Fibroblast of peridontal ligament (primary cell): ENCODE results near the gene KAZN.

Experiments
- DNase-seq: peaks from one replicate; pipeline ENCODE4 v3.0.0-alpha.2; 2010; ENCODE audit errors: extremely low read depth

Gene KAZN

DNA sequence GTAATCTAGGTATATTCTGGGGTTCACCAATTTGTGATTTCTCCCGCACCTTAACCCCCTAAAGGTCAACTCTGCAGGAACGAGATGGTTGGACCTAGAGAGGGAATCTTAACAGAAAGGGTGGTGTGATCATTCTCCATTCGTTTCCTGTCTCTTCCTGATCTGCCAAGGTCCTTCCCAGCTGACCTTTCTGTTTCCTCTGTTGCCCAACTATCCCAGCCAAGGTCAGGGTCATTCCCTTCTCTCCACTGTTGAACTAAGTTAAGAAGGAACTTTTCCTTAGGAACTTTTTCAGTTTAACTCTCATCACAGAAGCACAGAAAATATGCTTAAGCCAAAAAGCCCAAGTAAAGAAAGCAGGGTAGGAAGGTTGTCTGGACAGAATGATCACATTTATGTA is 49.3 kb downstream of the KAZN start:
- DNase-seq = no peak

DNA sequence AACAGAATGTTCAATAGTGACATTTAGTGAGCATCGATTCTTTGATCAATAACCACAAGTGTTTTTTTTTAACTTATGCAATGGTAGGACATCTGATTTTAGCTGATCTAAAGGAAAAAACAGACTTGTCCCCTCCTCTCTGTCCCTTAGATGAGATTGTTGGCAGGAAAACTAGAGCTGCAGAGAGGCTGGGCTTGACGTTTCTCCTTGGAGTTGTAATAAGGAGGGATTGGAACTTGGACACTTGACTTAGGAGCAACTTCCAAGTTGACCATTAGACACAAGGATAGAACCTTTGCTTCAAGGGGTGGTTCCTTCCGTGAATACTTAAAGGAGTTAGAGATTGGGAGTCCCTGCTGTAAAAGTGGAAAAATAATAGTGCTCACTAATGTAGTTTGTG is 49.9 kb downstream of the KAZN start:
- DNase-seq = no peak

- DNase-seq = no peak
These were observed 50.7 kb downstream of the KAZN start for GRCh38 chr1:14648896-14649855.

DNA sequence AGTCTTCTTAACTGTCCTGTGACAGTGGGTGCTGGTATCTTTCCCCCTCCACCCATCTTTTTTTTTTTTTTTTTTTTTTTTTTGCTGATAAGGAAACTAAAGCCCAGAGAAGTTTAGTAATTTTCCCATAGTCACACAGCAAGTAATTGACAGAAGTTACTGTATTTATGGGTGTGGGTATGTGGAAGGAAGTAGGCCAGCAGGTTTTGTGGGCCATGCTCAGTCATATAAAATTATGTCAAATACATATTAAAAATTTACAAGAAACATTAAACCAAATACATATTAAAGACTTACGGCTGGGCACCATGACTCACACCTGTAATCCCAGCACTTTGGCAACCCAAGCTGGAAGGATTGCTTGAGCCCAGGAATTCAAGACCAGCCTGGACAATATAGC is 51.5 kb downstream of the KAZN start:
- no peak for DNase-seq

DNA sequence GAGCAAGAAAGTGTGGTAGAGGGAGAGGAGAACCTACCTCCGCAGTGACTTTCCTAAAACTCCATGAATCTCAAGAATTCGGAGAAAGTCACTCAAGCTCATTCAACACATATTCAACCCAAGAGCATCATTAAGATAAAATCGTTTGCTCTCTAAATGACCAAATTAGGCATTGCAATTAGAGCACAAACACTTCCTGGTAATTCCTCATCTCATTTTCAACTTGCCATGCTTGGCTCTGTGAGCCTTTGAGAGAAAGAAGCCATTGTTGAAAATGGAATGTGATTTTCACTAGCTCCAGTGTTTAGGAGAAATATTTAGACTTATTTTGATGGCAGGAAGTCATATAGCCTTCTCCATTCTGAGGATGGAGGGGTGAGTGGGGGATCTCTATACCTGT is 52.5 kb downstream of the KAZN start:
- DNase-seq = no peak

DNA sequence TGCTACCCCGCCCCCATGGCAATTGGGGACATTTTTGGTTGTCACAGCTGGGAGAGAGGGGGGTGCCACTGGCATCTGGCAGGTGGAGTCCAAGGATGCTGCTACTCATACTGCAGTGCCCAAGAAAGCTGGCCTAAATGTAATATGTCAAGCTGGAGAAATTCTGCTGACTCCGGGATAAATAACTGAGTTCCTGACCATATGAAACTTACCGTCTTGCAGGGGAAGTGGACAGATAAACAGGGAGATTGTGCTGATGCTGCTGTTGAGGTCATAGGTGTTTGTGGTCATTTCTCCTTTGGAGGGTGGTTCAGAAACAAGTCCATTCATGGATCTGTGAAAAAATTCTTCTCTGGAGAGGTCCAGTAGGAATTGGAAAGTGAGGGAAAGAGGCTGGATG is 54.4 kb downstream of the KAZN start:
- no peak for DNase-seq

GRCh38 chr1:14653461-14653960 is 55.0 kb downstream of the KAZN start:
- DNase-seq = peak; percentile 9

DNA sequence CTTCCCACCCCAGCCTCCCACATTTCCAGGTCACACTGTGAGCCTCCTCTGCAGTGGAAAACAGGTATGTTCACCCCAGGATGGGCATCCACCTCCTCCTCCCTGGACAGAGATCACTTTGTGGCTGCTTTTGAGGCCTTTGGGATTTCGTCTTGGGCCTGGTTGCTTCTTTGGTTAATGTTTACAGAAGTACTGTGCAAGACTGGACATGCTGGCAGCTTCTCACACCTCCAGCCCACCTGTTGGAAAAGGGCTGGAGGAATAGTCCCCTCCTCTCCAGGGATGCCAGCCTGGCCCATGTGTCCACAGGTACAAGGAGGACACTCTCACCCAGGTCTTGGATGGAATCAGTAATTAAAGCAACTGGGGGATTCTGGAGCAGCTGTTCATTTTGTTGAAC is 56.1 kb downstream of the KAZN start:
- no peak for DNase-seq

DNA sequence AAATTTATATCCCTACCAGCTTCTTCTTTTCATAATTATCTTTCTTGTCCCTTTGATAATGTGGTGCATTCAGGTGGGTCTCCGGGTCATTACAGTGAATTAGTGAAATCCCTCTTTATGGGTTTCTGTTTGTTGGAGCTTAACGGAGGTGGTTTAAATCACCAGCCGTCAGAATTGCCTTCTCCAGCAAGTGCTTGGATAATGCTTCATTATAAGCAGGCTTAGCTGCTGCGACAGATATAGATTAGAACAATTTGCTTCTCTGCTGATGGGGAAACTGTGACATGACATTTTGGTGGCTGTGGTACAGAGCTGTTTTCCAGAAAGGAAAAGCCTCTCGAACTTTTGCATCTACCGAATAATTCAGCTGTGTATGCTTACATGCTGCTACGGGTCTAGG is 56.9 kb downstream of the KAZN start:
- DNase-seq = no peak

- DNase-seq = no peak
These were observed 58.0 kb downstream of the KAZN start for GRCh38 chr1:14656384-14656937.

- DNase-seq = no peak
These were observed 60.2 kb downstream of the KAZN start for GRCh38 chr1:14658642-14659041.

DNA sequence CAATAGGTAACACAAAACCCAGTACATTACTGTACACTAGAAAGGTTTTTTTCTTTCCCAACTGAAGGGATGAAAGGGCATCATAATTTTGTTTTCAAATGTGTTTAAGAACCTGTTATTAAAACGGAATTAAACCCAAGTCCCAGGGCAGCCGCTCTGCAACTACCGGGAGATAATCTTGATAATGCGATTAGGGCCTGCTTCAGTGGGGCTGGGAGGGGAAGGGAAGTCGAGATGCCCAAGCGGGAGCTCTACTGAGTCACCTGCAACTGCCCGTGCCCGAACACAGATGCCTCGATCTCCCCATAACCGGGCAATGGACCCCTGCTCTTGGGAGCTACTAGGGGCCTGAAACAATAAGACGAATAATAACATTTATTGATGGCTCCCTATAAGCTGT is 61.4 kb downstream of the KAZN start:
- no peak for DNase-seq

DNA sequence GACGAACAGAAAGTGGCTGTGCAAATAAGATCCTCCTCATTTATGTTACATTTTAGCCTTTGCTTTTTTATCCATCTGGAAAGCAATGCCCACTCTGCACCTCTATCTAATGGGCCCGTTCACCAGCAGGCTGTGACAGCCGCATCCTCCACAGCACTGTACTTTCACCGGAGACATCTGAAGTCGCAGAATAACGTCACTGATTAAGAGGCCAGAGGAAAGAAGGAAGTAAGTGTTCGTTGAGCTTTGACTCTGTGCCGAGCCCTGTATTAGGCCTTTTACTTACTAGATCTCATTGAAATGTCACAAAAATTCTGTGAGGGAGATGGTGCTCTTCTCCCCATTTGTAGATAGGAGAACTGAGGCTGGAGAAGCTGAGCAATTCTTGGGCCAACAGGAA is 62.3 kb downstream of the KAZN start:
- DNase-seq = no peak

DNA sequence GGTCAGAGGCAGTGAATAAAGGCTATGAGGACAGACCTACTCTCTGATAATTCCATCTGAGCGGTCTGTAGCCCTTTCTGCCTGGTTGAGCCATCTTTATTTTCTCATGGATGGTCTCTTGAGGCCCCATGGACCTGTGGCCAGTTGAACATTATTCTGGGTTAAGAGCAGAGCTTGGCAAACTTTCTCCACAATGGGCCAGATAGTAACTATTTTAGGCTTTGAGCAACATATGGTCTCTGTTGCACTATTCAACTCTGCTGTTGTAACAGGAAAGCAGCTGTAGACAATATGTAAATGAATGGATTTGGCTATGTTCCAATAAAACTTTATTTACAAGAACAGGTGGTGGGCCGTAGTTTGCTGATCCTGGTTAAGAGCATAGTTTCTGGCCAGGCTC is 62.7 kb downstream of the KAZN start:
- peak; percentile 6 for DNase-seq

- no peak for DNase-seq
These were observed 63.6 kb downstream of the KAZN start for GRCh38 chr1:14662116-14662515.

DNA sequence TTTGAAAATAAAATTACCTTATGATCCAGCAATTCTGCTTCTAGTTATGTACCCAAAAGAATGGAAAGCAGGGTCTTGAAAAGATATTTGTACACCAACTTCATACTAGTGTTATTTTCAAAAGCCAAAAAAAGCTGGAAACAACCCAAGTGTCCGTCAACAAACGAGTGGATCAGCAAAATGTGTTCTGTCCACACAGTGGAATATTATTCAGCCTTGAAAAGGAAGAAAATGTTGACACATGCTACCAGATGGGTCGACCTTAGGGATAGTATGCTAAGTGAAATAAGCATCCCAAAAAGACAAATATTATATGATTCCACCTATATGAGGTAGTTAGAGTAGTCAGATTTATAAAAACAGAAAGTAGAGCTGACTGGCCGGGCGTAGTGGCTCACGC is 65.3 kb downstream of the KAZN start:
- no peak for DNase-seq

GRCh38 chr1:14666373-14666772 is 67.9 kb downstream of the KAZN start:
- DNase-seq = no peak

- DNase-seq = no peak
These were observed 68.6 kb downstream of the KAZN start for GRCh38 chr1:14666962-14667650.

- no peak for DNase-seq
These were observed 69.1 kb downstream of the KAZN start for GRCh38 chr1:14667651-14667984.

DNA sequence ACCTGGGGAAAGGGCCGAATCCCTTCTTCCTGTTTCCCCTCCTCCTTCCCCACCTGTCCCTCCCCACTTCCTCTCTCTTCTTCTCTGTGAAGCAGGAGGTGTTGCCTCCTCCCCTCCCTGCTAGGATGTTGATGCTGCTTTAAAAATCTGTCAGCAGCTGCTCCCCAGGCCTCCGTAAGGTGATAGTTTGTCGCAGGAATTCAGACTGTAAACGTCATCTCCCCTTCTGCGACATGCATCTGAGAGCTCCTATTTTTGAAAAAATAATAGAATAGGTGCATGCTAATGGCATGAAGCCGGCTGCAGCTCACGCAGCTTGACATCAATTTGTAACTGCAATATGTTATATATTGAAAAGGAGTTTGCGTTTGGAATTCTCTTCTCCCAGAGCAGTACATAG is 70.1 kb downstream of the KAZN start:
- no peak for DNase-seq

GRCh38 chr1:14672005-14672404 is 73.5 kb downstream of the KAZN start:
- no peak for DNase-seq

GRCh38 chr1:14674030-14674429 is 75.5 kb downstream of the KAZN start:
- no peak for DNase-seq

DNA sequence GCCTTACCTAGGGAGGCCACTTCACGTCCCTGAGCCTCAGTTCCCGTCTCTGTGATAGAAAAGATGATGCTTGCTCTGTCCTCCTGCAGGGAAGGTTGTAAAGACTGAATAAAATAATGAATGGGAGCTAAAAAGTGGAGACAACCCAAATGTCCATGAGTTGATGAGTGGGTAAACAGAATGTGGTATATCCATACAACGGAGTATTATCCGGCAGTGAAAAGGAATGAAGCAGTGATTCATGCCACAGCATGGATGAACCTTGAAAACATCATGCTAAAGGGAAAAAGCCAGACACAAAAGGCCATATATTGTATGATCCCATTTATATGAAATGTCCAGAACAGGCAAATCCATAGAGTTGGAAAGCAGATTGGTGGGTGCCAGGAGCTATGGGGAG is 77.9 kb downstream of the KAZN start:
- DNase-seq = no peak
